HG03439 (cell line): Measurements from ENCODE around the gene POLR3E.

Experiments used
- ATAC-seq: cut with Tn5 transposase; IDR thresholded peaks from one replicate; pipeline ENCODE4 v1.9.1; 2021; ENCODE audit warnings: mild to moderate bottlenecking, moderate library complexity; ENCODE audit not compliant: unreplicated experiment

The POLR3E gene

DNA sequence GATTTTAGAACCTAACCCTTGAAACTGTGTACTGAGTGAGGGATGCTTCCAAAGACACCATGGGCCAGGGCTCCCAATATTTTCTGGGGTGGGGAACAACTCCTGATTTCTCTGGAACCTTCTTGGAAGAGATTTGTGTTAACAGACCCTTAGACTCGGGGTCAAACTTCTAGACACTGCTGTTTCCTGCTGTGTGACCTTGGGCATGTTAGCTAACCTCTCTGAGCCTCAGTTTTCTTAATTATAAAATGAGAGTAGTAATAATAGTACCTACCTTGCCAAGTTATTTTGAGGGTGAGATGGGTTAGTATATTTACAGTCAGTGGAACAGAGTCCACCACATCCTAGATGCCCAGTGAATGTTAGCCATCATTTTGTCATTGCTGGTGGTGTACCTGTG, 18.8 kb downstream of the POLR3E start:
- ATAC-seq = no peak

DNA sequence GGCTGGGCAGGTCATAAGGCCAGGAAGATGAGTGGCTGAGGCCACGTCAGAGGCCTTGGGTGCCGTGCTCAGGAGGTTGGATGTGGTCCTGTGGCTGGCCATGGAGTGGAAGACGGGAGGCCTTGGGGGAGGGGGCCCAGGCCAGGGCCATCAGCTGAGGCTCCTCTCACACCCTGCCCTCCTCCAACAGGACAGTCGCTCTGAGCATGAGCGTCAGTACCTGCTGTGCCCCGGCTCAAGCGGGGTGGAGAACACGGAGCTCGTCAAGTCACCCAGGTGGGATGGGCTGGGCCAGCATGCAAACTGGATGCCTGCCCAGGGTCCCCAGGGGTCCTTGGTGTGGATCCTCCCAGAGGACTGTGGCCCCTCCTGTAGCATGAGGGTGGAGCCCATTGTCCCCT, 19.2 kb downstream of the POLR3E start:
- ATAC-seq = no peak

DNA sequence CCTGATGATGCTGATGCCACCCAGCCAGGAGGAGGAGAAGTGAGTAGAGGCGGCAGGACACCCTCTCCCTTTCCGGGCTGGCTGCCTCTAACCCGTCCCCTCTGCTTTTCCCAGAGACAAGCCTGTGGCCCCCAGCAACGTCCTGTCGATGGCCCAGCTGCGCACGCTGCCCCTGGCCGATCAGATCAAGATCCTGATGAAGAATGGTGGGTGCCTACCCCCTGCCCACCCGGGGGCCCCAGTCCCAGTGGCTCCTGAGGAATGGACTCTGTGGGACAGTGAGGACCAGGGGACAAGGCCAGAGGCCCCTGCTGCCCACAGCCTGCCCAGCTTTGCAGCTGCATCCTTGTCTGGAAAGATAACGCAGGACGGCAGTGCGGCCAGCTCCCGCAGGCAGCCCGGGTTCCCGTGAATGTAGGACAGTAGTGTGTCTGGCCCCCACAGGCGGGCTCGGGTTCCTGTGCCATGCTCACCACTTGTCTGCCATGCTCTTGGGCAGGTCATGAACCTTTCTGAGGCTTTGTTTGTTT, 19.9 kb downstream of the POLR3E start:
- ATAC-seq = no peak

DNA sequence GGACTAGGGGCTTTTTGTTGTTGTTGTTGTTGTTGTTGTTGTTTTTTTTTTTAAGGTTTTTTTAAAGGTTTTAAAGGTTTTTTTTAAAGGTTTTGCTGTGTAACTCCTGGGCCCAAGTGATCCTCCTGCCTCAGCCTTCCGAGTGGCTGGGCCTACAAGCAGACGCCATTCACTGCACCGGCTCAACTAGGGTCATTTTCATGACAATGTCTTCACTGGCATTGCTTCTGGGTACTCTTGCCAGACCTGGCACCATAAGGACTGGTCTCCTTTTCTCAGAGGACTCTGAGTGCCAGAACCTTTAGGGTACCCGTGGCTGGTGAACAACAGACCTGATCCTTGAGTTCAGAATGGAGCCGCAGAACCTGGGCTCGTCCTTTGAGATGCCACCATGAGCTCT, 20.4 kb downstream of the POLR3E start:
- no peak for ATAC-seq

DNA sequence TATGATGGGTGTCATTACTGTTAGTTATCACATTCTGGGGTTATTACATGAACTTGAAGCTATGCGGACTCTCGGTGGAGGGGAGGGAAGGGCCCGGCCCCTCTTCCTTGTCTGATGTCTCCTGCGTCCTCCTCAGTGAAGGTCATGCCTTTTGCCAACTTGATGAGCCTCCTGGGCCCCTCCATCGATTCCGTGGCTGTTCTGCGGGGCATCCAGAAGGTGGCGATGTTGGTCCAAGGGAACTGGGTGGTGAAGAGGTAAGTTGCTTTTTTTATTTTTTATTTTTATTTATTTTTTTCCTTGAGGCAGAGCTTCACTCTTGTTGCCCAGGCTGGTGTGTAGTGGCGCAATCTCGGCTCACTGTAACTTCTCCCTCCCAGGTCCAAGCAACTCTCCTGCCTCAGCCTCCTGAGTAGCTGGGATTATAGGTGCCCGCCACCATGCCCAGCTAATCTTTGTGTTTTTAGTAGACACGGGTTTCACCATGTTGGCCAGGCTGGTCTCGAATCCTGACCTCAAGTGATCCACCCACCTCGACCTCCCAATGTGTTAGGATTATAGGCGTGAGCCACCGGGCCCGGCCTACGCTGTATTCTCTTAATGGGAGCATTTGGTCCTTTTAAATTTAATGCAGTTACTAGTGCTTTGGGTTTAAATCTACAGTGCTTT, 21.6 kb downstream of the POLR3E start:
- no peak for ATAC-seq

DNA sequence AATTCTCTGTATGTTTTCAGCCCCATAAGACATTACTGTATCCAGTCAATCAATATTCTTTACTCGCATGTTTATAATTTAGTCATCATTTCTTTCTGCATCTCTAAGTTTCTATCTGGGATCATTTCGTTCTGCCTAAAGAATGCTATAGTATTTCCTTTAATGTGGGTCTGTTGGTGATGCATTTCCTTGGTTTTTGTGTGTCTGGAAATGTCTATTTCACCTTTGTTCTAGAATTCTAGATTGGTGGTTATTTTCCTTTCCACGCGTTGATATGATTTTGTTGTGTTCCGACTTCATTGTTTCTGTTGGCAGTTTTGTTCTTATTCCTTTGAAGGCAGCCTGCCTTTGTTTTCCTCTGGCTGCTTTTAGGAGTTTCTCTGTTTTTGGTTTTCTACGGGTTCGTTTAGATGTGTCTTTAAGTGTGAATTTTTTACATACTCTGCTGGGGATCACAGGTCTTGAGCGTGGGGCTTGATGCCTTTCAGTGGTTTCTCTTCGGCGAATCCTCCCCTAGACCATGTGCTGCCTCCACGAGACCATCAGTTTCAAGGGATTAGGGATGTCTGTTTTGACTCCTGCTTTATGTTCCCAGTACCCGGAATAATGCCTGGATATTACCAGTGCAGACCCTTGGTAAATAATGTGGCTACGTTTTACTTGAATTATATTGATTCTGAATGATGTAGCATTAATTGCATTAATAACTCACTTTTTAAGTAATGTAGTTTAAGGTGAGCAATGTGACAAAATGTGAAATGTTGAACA, 23.5 kb downstream of the POLR3E start:
- ATAC-seq = no peak

DNA sequence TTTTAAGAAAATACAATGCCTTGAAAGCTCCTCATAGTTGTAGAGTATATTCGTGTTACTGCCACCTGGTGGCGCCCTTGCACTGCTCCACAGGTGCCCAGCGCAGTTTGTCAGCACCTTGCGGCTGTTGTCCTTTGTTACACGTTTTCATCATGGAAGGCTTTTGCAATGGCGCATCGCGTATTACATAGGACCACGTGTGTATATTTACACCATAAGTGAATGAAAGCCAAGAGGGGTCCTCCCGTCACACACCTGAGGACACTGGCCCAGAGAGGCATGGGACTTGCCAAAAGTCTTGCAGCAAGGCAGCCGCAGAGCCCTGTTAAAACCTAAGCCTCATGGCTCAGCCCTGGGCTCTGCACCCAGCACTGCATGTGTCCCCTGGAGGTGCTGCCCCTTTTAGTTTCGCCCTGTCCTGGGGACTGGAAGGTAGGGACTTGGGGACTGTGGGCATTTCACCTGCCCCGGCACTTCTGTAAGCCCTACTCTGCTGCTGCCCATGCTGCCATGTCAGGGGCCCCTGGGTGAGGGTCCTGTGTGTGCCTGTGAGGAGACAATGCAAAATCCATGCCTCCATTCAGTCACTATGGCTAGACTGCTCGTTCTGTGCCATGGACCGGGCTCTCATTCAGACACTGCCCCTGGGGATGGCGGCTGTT, 24.3 kb downstream of the POLR3E start:
- no peak for ATAC-seq

DNA sequence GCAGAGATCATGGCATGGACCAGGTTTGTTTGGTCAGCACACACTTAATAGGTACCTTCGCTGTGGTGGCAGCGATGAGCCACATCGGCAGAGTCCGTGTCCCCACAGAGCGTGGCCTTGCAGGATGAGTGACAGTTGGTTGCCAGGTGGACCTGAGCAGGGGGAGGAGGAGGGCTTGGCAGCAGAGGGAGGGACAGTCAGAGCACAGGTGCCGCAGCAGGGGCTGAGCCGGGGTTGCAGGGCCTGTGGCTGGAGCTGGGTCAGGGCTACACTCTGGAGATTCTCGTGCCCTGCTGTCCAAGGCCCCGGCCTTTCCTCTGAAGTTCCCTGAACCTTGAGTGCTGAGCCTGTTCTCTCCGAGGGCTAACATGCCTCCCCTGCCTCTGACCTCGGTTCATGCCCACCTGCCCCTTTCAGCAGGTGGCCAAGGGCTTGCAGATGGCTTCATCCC, 24.8 kb downstream of the POLR3E start:
- no peak for ATAC-seq

DNA sequence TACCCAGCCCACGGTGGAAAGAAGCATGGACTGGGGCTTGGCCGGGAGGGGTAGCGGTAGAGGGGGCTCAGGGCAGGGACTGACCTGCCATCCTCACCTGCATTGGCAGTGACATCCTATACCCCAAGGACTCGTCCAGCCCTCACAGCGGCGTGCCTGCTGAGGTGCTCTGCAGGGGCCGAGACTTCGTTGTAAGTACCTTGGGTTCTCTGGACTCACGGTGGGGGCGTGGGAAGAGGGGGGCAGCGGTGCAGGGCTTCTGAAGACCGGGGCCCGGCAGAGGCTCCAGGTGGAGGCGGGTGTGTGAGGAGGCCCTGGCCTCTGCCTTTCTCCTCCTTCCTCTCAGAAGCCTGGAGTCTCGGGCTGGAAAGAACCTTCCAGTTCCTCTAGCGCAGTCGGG, 25.5 kb downstream of the POLR3E start:
- no peak for ATAC-seq

DNA sequence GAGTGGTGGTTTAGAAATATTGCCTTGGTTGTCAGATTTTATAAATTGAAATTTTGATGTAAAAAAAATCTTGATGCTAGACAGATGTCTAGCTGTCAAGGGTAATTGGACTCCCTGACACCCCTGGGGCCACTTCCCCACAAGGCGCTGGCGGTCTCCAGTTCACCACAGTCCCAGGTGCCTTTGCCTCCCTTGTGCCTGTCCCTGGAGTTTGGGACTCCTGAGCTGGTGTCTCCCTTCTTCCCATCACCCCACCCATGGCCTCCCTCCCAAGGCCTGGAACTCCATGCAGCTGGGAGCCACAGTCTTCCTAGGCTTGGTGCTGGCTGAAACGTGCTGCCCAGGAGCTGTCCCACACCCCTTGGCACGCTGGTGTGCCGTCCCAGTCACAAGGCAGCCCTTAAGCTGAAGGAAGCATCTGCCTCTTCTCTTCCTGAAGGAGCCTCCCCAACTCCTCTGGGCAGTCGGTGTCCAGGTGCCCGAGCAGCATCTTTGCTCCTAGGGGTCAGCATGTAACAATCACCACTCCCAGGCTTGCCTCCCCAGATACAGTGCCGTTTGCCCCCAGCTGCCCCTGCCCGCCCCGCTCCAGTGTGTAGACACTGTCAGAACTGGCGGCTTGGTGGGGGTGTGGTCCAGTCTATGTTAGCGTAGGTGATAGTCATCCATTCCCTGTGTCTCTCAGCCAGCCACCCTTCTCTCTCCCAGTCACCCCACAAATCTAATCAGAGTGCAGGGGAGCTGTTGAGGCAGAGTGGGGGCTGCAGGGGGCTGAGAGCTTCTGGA, 26.2 kb downstream of the POLR3E start:
- ATAC-seq = no peak

DNA sequence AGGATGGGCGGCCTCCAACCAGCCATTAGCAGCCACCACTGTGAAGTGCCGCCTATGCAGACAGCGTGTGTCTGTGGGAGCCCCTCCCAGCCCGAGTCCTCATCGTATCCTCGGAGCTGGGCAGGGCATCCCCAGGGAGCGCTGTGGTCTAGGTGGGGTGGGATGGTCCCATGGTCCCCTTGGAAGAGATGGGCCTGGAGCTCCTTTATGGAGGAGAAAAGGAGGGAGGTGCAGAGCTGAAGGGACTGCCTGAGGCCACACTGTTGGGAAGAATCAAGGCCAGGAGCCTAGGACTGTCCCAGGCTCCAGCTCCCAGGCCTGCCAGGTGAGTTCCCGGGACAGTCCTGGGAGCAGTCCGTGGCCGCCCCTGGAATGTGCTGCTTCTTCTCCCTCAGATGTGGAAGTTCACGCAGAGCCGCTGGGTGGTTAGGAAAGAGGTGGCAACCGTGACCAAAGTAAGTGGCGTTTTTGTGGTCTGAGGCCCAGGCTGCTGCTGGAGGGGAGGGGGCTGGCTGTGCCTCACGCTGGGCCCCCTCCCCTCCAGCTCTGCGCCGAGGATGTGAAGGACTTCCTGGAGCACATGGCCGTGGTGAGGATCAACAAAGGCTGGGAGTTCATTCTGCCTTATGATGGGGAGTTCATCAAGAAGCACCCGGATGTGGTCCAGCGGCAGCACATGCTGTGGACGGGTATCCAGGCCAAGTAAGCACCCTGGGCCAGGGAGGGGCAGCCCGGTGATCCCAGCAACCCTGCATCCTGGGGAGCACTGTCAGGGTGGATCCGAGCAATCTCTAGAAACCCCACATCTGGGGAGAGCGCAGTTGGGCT, 27.0 kb downstream of the POLR3E start:
- no peak for ATAC-seq

DNA sequence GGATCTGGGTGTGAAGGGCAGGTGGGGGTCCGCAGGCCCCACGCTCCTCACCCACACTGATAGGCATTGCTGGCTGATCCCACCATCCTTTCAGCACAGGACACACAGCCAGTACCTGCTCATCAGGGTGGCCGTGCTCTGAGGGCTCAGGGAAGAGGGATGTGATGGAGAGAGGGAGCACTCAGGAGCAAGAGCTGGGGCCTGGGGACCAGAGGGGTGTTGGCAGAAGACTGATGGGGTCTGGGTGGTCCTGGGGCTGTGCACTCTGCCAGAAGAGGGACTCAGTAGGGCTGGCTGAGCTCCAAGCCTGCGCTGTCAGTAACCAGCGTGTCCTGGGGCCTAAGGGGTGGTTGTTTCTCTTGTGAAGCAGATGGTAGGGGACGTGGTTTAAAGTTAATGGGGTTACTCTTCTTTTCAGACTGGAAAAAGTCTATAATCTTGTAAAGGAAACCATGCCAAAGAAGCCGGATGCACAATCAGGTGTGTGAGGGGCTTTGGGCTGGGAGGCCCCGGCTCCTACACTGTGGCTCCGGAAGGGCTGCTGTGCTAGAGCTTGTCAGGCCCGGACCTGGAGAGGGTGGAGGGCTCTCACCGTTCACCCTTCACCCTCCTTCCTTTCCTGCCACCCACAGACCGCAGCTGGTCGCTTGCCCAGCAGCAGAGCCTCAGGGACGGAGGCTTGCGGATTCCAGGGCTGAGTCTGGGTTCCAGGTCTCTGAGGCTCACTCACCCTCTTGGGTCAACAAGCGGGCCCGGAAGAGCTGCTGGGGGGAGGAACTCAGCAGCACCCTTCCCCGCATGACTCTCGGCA, 27.8 kb downstream of the POLR3E start:
- ATAC-seq = no peak

DNA sequence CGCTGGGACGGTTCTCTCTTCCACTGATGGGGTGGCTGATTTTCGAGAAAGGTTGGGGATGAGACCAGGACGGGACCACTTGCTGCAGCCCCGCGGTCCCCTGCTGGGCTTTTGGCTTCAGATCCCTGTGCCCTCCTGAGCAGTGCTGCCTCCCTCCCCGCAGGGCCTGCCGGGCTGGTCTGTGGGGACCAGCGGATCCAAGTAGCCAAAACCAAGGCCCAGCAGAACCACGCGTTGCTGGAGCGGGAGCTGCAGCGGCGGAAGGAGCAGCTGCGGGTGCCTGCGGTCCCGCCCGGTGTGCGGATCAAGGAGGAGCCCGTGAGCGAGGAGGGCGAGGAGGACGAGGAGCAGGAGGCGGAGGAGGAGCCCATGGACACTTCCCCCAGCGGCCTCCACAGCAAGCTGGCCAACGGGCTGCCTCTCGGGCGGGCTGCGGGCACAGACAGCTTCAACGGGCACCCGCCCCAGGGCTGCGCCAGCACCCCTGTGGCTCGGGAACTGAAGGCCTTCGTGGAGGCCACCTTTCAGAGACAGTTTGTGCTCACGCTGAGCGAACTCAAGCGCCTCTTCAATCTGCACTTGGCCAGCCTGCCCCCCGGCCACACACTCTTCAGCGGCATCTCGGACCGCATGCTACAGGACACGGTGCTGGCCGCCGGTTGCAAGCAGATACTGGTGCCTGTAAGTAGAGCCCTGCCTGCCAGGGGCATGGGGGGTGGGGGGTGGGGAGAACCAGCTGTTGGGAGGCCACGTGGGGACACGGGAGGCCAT, 28.6 kb downstream of the POLR3E start:
- ATAC-seq = no peak

DNA sequence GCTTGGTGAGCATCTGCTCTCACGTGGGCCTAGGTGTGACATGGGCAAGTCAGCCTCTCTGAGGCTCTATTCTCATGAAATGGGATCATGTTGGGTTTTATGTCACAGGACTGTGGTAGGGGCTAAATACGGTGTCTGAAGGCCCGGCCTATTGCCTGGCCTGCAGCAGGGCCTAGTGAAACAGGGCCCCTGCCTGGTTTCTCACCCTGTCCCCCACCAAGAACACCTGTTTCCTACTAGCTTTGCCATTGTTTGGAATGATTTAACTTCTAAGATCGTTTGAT, 29.1 kb downstream of the POLR3E start:
- ATAC-seq = no peak

DNA sequence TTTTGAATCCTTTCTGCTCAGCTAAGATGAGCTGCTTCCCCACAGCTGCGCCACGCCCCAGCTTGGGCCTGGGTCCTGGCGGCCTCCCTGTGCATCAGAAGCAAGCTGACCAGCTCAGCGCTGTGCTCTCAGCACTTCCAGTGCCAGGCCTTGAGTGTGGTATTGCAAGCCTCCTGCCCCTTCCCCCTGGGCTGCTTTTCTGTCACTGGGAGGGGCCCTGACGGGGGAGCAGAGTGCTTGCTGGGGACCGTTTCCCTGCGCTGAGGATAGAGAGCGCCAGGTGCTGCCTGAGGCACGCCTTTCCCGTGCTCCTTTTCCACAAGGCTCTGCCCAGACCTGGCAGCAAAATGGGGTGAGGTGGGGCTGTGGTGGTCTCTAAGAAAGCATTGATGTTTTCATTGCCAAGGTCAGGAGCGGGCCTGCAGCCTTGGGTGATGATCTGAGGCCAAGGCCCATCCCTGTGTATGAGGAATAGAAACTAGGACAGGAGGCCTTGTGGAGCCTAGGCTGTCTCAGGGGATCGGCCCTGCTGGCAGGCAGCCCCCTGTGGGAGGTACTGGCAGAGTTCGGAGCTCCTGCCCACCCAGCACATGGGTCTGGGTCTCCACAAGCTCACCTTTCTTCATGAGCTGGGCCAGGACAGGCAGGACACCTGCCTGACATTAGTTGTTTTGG, 29.7 kb downstream of the POLR3E start:
- ATAC-seq = no peak

DNA sequence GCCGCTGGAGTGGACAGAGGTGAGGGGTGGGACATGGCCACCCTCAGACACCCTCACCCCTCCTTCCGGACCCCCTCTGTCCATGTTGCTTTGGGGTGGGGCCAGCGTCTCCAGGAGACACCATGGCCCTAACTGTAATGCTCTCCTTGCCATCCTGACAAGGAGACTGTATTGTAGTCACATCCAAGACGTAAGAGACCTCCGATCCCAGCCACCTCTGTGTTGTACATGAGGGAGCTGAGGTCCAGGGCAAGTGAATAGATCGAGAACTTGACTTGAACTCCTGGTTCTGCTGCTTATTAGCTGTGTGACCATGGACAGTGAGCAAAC, 30.2 kb downstream of the POLR3E start:
- ATAC-seq = no peak

DNA sequence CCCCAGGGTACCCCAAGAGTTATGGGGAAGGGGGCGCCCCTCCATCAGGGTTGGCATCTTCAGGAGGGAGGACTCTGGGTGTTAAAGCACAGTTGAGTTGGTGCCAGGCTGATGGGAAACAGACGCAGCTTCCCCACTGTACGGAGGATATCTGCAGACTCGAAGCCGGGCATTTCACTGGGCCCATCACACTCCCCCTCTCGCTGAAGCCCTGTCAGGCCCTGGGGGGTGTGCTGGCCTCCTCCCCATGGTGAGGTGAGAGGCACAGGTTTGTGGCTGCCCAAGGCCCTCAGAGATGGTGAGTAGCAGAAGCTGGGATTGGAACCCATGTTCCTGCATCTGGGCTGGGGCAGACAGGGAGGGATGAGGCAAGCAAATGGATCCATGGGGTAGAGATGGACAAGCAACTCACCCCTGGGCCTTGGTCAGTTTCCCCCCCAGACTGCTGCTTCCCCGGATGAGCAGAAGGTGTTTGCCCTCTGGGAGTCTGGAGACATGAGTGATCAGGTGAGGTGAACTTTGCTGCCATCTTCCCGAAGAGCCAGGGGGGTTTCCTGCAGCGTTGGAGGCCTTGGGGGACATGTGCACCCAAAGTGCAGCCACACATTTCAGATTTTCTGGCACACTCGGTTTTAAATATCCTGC, 31.0 kb downstream of the POLR3E start:
- ATAC-seq = no peak

DNA sequence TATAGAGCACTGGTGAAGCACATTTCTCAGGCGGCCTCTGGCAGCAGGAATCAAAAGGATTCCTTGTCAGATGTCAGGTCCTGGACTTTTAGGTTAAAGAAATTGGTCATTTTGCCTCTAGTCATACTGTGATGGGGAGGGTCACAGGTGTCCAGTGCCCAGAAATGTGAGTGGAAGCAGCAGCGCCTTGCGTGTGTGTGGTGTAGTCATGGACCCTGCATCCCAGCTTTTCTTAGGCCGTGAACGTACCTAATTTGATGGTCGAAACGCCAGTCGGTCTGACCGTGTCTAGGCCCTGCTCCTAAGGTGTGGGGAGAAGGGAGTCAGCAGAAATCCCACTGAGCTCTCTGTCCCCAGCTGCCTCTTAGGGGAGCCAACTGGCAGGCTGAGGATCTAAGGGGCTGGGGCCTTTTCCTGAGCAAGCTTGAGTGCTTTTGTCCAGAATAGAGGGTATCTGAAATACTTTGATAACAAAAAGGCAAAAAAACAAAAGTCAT, 32.0 kb downstream of the POLR3E start:
- no peak for ATAC-seq
